Body of pancreas (tissue), 4 donors: ENCODE results near the gene MRPL30.

Source experiments
- CTCF ChIP-seq, 7 experiments: fragments of 450-650 bp in 4 of 7; fragments of 200-600 bp in 3 of 7; sonication (generic) in 3 of 7; IDR thresholded peaks; one replicate each; pipeline ENCODE4 v1.5.1; 2016 to 2019; ENCODE audit warnings: antibody characterized with exemption in 7 of 7
- POLR2A ChIP-seq, 3 donors: fragments of 450-650 bp; IDR thresholded peaks; one replicate each; pipeline ENCODE4 v1.6.1; 2016; ENCODE audit warnings: antibody characterized with exemption in 3 of 3, mild to moderate bottlenecking in 2 of 3

GRCh38 chr2:99198103-99198841 lies 17.3 kb downstream of the MRPL30 start:
- TF ChIP-seq POLR2A (IDR thresholded peaks at IDR 0.05) (no peak), CTCF (IDR thresholded peaks at IDR 0.05) (no peak)
